GM21529 (cell line): ENCODE measurements around the gene DGKD.

Experiments
- ATAC-seq: cut with Tn5 transposase; IDR thresholded peaks from one replicate; pipeline ENCODE4 v1.9.1; 2021; ENCODE audit not compliant: unreplicated experiment

The DGKD gene

DNA sequence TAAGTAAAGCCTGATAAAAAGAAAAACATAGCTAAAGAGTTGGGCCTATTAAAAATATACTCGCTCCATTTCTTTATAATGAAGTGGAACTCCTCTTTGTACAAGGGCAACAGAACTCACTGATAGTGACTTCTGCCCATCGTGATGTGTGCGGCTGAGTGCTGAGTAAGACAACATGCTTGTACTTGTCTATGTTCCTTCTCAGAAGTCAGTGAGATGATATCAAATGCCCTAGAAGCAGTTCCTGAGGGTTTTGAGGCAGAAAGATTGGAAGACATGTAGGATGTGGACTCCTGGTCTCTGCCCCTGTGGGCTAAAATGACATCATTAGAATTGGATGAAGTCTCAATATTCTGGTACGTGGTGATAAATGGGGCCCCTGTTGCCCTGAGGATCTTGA, 138.5 kb downstream of the DGKD start:
- ATAC-seq, result no peak

- ATAC-seq, result no peak
Measured at GRCh38 chr2:233495503-233496496, 141.5 kb downstream of the DGKD start.

DNA sequence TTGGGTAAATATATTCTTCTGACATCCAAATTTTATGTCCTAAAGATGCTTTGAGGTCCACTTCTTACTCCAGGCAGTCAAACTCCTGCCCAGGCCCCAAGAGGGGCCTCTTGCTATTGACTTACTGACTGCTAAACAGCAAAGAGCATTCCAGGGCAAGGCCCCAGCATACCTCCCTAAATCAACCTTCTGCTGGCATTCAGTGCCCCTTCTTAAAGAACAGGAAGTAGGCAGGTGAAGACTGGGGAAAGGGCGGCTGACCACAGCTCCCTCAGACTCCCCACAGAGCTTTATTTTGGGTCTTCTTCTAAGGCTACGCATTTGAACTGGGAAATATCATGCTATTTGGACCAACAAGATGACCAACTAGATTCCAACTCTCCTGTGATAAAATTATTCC, 143.4 kb downstream of the DGKD start:
- no peak for ATAC-seq

DNA sequence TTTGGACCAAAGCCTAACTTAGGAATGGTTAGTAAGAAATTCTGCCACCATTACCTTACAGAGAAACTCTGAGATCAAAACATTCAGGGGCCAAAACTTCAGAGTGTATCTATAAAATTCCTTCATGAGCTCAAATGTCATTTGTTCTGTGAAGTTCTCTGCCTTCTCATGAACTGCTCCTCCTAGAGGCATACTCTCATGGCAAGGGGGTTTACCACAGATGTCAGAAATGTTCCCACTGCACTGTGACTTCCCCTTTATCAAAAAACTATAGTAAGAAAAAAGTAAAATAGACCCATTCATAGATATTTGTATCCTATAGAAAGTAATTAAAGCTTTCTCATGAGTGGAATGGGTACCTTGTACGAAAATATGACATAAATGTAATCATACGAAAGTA, 143.8 kb downstream of the DGKD start:
- no peak for ATAC-seq

GRCh38 chr2:233499928-233500327, 145.6 kb downstream of the DGKD start:
- ATAC-seq, result no peak

- peak; percentile 56 for ATAC-seq
Measured at GRCh38 chr2:233501198-233502076, 147.1 kb downstream of the DGKD start.

GRCh38 chr2:233503481-233503880, 149.2 kb downstream of the DGKD start:
- ATAC-seq, result no peak

DNA sequence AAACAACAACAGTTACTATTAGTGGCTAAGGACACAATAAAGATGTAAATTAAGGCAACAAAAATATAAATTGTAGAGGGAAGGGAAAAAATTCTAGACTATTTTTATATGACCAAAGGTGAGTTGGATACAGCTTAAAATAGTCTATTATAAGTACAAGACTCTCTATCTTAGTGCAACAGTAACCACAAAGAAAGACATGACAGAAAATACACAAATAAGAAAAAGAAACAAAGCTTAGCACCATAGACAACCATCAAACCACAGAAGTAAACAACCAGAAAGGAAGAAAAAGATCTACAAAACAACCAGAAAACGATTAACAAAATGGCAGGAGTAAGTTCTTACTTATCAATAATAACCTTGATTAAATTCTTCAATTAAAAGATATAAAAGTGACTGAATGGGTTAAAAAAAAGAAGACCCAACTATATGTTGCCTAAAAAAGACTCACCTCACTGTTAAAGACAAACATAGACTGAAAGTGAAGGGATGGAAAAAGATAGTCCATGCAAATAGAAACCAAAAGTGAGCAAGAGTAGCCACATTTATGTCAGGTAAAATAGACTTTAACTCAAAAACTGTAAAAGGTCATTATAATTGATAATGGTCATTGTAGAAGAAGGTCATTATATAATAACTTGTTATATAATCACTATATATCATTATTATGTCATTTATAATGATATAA, 149.8 kb downstream of the DGKD start:
- ATAC-seq, result peak; percentile 50

DNA sequence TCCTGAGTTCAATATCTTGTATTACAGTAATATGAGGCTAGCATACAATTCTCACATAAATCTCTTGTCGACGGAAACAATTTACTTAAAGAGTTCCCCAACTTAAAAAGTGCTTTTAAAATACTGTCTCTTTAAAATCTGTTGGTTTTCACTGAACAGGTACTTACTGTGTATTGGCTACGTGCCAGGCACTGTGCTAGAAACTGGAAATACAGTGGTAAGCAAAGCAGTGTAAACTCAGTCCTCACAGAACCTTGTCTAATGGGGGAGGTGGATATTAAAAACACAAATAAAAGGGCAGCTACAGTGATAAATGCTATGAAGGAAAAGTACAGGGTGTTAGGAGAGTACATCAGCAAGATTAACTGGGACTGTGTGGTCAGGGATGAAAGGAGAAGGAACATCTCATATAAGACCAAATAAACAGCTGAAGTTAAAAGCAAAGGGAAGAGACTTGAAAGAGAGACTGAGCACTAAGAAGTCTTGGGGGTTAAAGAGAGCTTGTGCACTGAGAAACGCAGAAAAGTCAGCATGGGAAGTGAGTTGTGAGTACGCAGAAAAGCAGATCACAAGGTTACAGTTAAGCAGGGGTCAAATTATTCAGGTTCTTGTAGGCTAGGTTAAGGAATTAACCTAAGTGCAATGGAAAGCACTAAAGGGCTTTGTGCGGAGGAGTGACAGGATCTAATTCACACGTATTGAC, 159.8 kb downstream of the DGKD start:
- no peak for ATAC-seq

DNA sequence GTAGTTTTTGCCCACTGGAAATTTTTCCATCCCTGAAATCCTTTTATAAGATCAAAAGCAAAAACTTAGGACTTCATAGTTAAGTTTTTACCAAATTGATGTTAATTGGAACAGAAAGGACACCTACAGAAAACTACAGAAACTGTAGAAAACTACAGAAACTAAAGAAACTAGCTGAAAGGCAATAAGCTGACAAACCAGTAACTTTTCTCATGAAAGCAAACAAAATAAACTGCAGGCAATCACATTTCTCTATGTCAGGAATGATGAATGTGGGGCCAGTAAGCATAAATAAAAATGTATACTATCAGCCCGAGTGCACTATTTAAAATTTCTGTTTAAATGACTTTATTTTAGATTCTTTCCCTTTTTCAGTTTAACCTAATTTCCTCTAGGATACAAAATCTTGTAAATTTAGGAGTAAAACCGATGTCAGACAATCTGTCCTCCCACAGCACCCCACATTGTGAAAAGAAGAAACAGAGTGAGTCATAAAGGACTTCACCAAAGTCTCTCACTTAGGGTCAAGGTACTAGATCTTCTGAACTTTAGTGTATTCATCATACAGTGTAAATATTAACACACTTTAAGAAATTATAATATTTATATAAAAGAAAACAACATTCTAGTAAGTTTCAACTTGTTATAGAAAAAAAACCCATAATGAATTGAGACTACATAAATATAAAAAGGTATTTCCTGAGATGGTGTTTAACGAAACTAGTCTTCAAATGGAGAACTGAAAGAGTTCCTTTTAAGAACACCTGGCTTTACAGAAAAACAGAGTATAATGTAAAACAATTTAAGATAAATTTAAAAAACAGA, 165.7 kb downstream of the DGKD start:
- peak; percentile 95 for ATAC-seq
